DOHH2 (cell line): ENCODE measurements around the gene GPR132.
A peak's percentile ranks its signal among the peaks of the same experiment; 100 is the strongest.

Experiments
- H3F3A ChIP-seq: fragments of 200-600 bp; sonication (generic), shearing (Covaris generic); 2 replicates; pipeline ENCODE4 v1.6.0; 2016; ENCODE audit warnings: antibody characterized with exemption, mild to moderate bottlenecking; ENCODE audit not compliant: control insufficient read depth, insufficient read depth
- H3K27ac ChIP-seq: fragments of 200-600 bp; sonication (generic); 2 replicates; pipeline ENCODE4 v1.5.1; 2014; ENCODE audit warnings: low read depth, mild to moderate bottlenecking, low read length, moderate library complexity
- H3K27me3 ChIP-seq: fragments of 200-600 bp; sonication (generic); 2 replicates; pipeline ENCODE4 v1.6.1; 2014; ENCODE audit warnings: mild to moderate bottlenecking, low read length, mixed read lengths; ENCODE audit not compliant: control insufficient read depth
- H3K36me3 ChIP-seq: fragments of 200-600 bp; sonication (generic); 2 replicates; pipeline ENCODE4 v1.6.1; 2014; ENCODE audit warnings: mild to moderate bottlenecking, low read length, moderate library complexity, mixed read lengths; ENCODE audit not compliant: control insufficient read depth
- H3K4me1 ChIP-seq: fragments of 200-600 bp; sonication (generic); 2 replicates; pipeline ENCODE4 v1.6.1; 2014; ENCODE audit warnings: mild to moderate bottlenecking, low read length, mixed read lengths; ENCODE audit not compliant: control insufficient read depth
- H3K4me2 ChIP-seq: fragments of 200-600 bp; sonication (generic); 2 replicates; pipeline ENCODE4 v1.6.0; 2014; ENCODE audit warnings: mild to moderate bottlenecking, low read length, moderate library complexity
- H3K4me3 ChIP-seq: fragments of 200-600 bp; sonication (generic); 2 replicates; pipeline ENCODE4 v1.5.1; 2014; ENCODE audit warnings: mild to moderate bottlenecking, low read length, mixed read lengths
- H3K79me2 ChIP-seq: fragments of 200-600 bp; sonication (generic); 2 replicates; pipeline ENCODE4 v1.6.1; 2014; ENCODE audit warnings: mild to moderate bottlenecking, low read length, mixed read lengths; ENCODE audit not compliant: control insufficient read depth
- H3K9me2 ChIP-seq: fragments of 200-600 bp; sonication (generic); replicated peaks from 2 replicates; pipeline ENCODE4 v1.6.1; 2014; ENCODE audit warnings: mild to moderate bottlenecking, low read length, mixed read lengths; ENCODE audit not compliant: control insufficient read depth
- H3K9me3 ChIP-seq: fragments of 200-600 bp; sonication (generic); 2 replicates; pipeline ENCODE4 v1.6.1; 2014; ENCODE audit warnings: antibody characterized with exemption, low read length, mixed read lengths; ENCODE audit not compliant: control insufficient read depth, insufficient read depth
- H4K20me1 ChIP-seq: fragments of 200-600 bp; sonication (generic); 2 replicates; pipeline ENCODE4 v1.6.0; 2014; ENCODE audit warnings: low read depth, mild to moderate bottlenecking, antibody characterized with exemption, low read length, moderate library complexity; ENCODE audit not compliant: control insufficient read depth, insufficient read depth
- CTCF ChIP-seq: fragments of 200-600 bp; sonication (generic); IDR thresholded peaks from one replicate; pipeline ENCODE4 v1.5.1; 2014; ENCODE audit warnings: antibody characterized with exemption, mild to moderate bottlenecking, low read depth, low read length; ENCODE audit not compliant: poor library complexity, severe bottlenecking
- EZH2phosphoT487 ChIP-seq: fragments of 200-600 bp; sonication (generic); IDR thresholded peaks from 2 replicates; pipeline ENCODE4 v1.6.1; 2017; ENCODE audit warnings: borderline replicate concordance, mild to moderate bottlenecking, antibody characterized with exemption, low read length, moderate library complexity, mixed read lengths

The GPR132 gene

GRCh38 chr14:105062048-105062433 lies 3.2 kb downstream of the GPR132 start:
- Histone ChIP-seq H3K9me2 (no peaks in the 10 kb centered on the region), H3K79me2 (peaks cover 16% of the 10 kb centered on the region), H3K4me2 (peak overlapping the region; percentile 70), H3F3A (no peaks in the 10 kb centered on the region; the same call in 1 of the 2 replicates), H3K36me3 (no peaks in the 10 kb centered on the region), H3K4me1 (peaks cover 73% of the 10 kb centered on the region), H4K20me1 (no peaks in the 10 kb centered on the region), H3K9me3 (no peaks in the 10 kb centered on the region), H3K27me3 (peaks cover 10% of the 10 kb centered on the region), H3K27ac (0 out of 2 replicates have a peak overlapping the region, but pooled peaks have one; percentile 3), H3K4me3 (peak overlapping the region; percentile 54)
- TF ChIP-seq CTCF (no peak), EZH2phosphoT487 (no peak)

- Histone ChIP-seq H3K27me3 (peaks cover 10% of the 10 kb centered on the region), H4K20me1 (no peaks in the 10 kb centered on the region)
Measured at GRCh38 chr14:105061428-105062047, 3.7 kb downstream of the GPR132 start.

GRCh38 chr14:105060751-105061427 lies 4.3 kb downstream of the GPR132 start:
- H3K9me2 ChIP-seq = no peaks in the 10 kb centered on the region
- no peaks in the 10 kb centered on the region; the same call in 1 of the 2 replicates for H3F3A ChIP-seq
- H3K4me1 ChIP-seq = peaks cover 64% of the 10 kb centered on the region
- H3K27me3 ChIP-seq = peaks cover 10% of the 10 kb centered on the region
- no peaks in the 10 kb centered on the region for H3K36me3 ChIP-seq
- H3K4me2 ChIP-seq = peak overlapping the region; percentile 70
- H3K27ac ChIP-seq = 0 out of 2 replicates have a peak overlapping the region, but pooled peaks have one; percentile 3
- no peaks in the 10 kb centered on the region for H4K20me1 ChIP-seq
- H3K79me2 ChIP-seq = peaks cover 16% of the 10 kb centered on the region
- TF ChIP-seq EZH2phosphoT487 (no peak), CTCF (no peak)
- H3K4me3 ChIP-seq = peak overlapping the region; percentile 54
- H3K9me3 ChIP-seq = no peaks in the 10 kb centered on the region

More at GRCh38 chr14:105061428-105062047, 3.7 kb downstream of the GPR132 start:
- Histone ChIP-seq H3K9me2 (no peaks in the 10 kb centered on the region), H3K4me1 (peaks cover 70% of the 10 kb centered on the region), H3K4me3 (peak overlapping the region; percentile 54), H3K4me2 (peak overlapping the region; percentile 70), H3K36me3 (no peaks in the 10 kb centered on the region), H3K27ac (0 out of 2 replicates have a peak overlapping the region, but pooled peaks have one; percentile 3), H3F3A (no peaks in the 10 kb centered on the region; the same call in 1 of the 2 replicates), H3K9me3 (no peaks in the 10 kb centered on the region), H3K79me2 (peaks cover 16% of the 10 kb centered on the region)
- TF ChIP-seq EZH2phosphoT487 (no peak), CTCF (no peak)
